Measurements from ENCODE around the gene KRT76. TPM values are rescaled to one million over a fixed set of nuclear protein-coding genes. Genes with fewer than 3 reads are reported as not detected.

Gene KRT76
- total RNA-seq, 1 donor from 2014 or later: not detected

DNA sequence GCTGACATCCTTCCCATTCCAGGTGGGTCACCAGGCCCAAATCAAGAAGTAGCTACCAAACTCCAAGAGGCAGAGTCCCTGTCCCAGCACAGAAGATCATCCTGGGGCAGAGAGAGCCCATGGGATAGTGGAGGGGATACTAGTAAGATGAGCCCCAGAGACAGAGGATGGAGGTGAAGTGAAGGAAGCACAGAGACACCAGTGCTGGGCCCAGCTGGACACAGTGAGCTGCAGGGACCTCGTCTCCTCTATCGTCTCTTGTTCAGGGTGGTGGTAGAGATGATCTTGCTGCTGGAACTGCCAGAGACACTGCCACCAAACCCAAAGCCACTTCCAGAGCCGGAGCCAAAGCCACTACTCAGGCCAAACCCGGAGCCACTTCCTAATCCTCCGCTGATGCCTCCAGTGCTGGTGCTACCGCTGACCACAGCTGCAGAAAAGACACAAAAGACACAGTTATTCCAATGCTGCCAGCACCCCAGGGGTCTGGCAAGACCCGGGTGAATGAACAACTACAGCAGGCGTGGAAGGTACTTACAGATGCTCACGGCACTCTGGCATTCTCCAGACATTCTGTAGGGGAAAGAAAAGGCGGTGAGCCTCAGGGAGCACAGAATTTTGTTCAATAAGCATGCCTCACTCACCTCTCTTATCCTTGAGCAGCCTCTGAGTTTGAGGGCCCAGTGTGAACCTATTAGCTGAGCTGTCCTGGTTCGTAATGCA is 29.8 kb upstream of the KRT76 start:
- TF ChIP-seq, protein P1, sequence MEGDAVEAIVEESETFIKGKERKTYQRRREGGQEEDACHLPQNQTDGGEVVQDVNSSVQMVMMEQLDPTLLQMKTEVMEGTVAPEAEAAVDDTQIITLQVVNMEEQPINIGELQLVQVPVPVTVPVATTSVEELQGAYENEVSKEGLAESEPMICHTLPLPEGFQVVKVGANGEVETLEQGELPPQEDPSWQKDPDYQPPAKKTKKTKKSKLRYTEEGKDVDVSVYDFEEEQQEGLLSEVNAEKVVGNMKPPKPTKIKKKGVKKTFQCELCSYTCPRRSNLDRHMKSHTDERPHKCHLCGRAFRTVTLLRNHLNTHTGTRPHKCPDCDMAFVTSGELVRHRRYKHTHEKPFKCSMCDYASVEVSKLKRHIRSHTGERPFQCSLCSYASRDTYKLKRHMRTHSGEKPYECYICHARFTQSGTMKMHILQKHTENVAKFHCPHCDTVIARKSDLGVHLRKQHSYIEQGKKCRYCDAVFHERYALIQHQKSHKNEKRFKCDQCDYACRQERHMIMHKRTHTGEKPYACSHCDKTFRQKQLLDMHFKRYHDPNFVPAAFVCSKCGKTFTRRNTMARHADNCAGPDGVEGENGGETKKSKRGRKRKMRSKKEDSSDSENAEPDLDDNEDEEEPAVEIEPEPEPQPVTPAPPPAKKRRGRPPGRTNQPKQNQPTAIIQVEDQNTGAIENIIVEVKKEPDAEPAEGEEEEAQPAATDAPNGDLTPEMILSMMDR (IDR thresholded peaks at IDR 0.05; ENCODE audit: insufficient read depth, low read length, poor library complexity, severe bottlenecking): no peak
- H3K36me3 ChIP-seq (ENCODE audit: control insufficient read depth, insufficient read depth, low read length): no peaks in the 10 kb centered on the region

DNA sequence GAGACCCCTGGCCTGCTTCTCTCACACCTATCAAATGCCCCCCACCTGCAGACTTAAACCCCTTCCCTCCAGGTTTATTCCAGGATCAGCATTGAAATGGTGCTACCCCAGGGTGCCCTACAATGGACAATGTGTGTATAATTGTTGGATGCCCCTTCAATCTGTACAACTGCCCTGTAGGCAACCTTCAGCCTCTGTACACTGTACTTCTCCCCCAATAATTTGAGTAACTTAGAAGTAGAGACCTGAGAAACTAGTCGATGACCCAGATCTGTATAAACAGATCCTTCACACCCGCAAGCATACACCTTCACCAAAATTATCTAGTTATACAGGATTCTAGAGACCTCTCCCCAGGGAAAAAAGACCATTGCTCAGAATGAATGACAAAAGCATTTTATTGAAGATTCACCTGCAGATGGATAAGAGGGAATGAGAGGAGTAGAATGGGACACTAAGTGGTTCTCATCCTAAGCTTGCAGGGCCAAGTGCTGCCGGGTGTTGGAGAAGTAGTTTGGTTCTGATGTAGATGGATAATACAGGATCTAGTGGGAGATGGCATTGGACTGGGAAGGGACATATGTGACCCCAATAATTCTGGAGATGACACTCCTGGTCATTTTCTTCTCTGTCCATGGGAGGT is 29.1 kb upstream of the KRT76 start:
- TF ChIP-seq, protein P1 (IDR thresholded peaks at IDR 0.05; ENCODE audit: insufficient read depth, low read length, poor library complexity, severe bottlenecking): no peak
- Histone ChIP-seq H3K4me3 (ENCODE audit: low read depth, low read length) (no peak overlapping the region), H3K27me3 (ENCODE audit: control insufficient read depth, insufficient read depth, low read length) (peaks cover 7% of the 10 kb centered on the region), H3K36me3 (ENCODE audit: control insufficient read depth, insufficient read depth, low read length) (no peaks in the 10 kb centered on the region)
- DNase-seq (ENCODE audit: low read depth): no peak

More for the DNA sequence above, 29.8 kb upstream of the KRT76 start:
- H3K27me3 ChIP-seq (ENCODE audit: control insufficient read depth, insufficient read depth, low read length): peaks cover 7% of the 10 kb centered on the region
- DNase-seq (ENCODE audit: low read depth): no peak
- H3K4me3 ChIP-seq (ENCODE audit: low read depth, low read length): no peak overlapping the region

DNA sequence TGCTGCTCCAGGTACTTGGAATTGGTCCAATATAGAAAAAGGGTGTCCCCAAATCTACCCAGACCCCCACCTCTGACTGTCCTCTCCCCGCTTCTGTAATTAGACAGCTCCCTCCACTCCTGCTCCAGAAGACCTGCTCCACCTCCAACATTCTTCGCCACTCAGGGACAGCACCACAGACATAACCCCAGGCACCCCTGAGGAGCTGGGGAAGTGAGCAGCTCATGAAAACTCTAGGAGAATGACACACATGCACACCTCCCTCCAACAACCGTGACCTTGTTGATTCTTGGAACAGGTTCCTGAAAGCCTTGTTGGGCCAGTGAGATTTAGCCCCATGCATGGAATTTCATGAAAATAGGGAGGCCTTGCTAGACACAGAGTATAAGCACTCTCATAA is 28.6 kb upstream of the KRT76 start:
- TF ChIP-seq, protein P1 (IDR thresholded peaks at IDR 0.05; ENCODE audit: insufficient read depth, low read length, poor library complexity, severe bottlenecking): no peak
- H3K36me3 ChIP-seq (ENCODE audit: control insufficient read depth, insufficient read depth, low read length): no peaks in the 10 kb centered on the region
- peaks cover 7% of the 10 kb centered on the region for H3K27me3 ChIP-seq (ENCODE audit: control insufficient read depth, insufficient read depth, low read length)
- DNase-seq (ENCODE audit: low read depth): no peak
- no peak overlapping the region for H3K4me3 ChIP-seq (ENCODE audit: low read depth, low read length)

DNA sequence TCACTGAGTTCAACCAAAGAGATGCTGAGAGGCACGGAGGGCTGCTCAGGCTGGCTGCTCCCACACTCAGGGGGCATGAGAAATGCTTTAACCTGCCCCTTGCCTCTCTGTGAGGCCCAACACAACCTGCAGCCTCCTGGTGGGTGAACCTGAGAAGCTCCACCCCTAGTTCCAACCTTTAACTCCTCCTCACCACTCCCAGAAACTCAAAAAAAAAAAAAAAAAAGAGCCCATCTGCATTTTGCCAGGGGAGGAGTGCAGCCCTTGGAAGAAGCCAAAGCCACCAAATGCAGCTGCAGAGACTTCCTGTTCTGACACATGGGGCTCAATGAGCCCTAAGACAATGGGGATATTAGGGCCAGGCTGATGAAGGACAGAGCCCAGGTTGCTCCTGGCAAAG is 27.9 kb upstream of the KRT76 start:
- TF ChIP-seq, protein P1 (IDR thresholded peaks at IDR 0.05; ENCODE audit: insufficient read depth, low read length, poor library complexity, severe bottlenecking): no peak
- no peak overlapping the region for H3K4me3 ChIP-seq (ENCODE audit: low read depth, low read length)
- H3K36me3 ChIP-seq (ENCODE audit: control insufficient read depth, insufficient read depth, low read length): no peaks in the 10 kb centered on the region
- DNase-seq (ENCODE audit: low read depth): no peak
- H3K27me3 ChIP-seq (ENCODE audit: control insufficient read depth, insufficient read depth, low read length): peaks cover 5% of the 10 kb centered on the region

DNA sequence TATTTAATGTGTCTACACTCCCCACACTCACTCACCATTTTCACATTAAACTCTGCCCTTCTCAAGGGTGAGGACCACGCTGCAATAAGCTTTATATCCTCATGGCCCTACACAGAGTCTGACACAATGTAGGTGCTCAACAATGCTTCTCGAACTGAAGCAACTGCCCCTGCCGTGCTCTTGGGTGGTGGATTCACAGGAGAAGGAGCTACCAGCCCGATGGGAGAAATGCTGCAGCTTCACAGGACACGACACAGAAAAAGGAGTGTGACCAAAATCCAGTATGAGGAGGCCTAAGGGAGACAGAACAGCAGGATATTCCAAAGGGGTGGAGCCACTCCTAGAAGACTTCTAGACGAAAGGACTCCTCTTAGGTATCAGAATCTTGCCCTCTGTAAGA is 25.3 kb upstream of the KRT76 start:
- no peaks in the 10 kb centered on the region for H3K27me3 ChIP-seq (ENCODE audit: control insufficient read depth, insufficient read depth, low read length)
- no peaks in the 10 kb centered on the region for H3K36me3 ChIP-seq (ENCODE audit: control insufficient read depth, insufficient read depth, low read length)
- TF ChIP-seq, protein P1 (IDR thresholded peaks at IDR 0.05; ENCODE audit: insufficient read depth, low read length, poor library complexity, severe bottlenecking): no peak
- H3K4me3 ChIP-seq (ENCODE audit: low read depth, low read length): no peak overlapping the region
- no peak for DNase-seq (ENCODE audit: low read depth)

Measured in kidney epithelial cell (primary cell).